ENCODE results near the gene NR1I3.
A peak's percentile ranks its signal among the peaks of the same experiment; 100 is the strongest.

The NR1I3 gene

GRCh38 chr1:161216945-161217712, 20.9 kb downstream of the NR1I3 start:
- TF ChIP-seq CTCF (IDR thresholded peaks at IDR 0.05) = no peak
- H3K27ac ChIP-seq = peak overlapping the region; percentile 80 to 94
- DNase-seq (ENCODE audit: low spot score) = no peak
- H3K4me3 ChIP-seq = peak overlapping the region; percentile 64

- DNase-seq (ENCODE audit: low spot score) = no peak
- no peak for TF ChIP-seq CTCF (IDR thresholded peaks at IDR 0.05)
- peak within 1 kb of the TSS; percentile 79 to 80 for H3K27ac ChIP-seq
- H3K4me3 ChIP-seq = peak within 1 kb of the TSS; percentile 55
These were observed 22.9 kb downstream of the NR1I3 start, which contains the start of gene FCER1G for GRCh38 chr1:161215076-161215475. Gene FCER1G (plus strand): TSS chr1:161215295. CDS start chr1:161215322, 27 bp downstream.

DNA sequence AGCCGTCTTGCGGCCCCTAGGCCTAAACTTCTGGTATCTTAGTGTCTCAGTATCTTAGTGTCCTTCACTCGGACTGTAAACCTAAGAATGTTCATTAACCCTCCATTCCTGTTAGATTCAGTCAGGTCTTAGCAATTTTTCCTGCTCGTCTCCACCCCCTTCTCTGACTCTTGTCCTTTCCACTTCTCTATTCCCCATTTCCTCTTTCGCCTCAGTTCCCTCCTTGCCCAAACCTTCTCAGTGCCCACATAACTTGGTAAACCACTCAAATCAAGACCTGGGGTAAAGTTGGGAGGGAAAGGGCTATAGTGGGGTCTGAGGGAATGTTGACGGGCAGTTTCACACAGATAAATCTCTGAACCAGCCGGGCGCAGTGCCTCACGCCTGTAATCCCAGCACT, 23.6 kb downstream of the NR1I3 start:
- no peak for TF ChIP-seq CTCF (IDR thresholded peaks at IDR 0.05)
- H3K27ac ChIP-seq = peak overlapping the region in 1 of 2 donors; percentile 63
- H3K4me3 ChIP-seq = no peak overlapping the region
- no peak for DNase-seq (ENCODE audit: low spot score)

DNA sequence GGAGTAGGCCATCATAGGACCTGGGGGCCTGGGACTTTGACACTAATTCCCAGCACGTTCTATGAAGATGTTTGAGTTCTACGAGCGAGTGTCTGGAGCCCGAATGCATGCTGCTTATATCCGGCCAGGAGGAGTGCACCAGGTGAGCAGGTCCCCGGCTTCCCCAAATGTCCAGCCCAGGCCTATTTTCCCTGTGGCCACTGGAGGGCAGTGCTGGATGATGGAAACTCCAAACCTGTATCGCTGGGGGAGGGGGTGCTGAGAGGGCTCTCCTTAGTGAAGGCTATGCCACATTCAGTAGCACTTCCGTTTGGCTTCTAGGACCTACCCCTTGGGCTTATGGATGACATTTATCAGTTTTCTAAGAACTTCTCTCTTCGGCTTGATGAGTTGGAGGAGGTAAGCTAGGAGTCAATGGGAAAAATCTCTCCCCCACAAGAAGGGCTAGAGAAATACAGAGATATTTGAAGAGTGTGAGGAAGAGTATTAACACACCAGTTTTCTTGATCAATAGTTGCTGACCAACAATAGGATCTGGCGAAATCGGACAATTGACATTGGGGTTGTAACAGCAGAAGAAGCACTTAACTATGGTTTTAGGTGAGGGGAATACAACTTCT, 28.1 kb downstream of the NR1I3 start:
- DNase-seq (ENCODE audit: low spot score) = no peak
- Histone ChIP-seq H3K27ac (peak overlapping the region in 1 of 2 donors; percentile 46), H3K4me3 (no peak overlapping the region)
- peak; percentile 83 for TF ChIP-seq CTCF (IDR thresholded peaks at IDR 0.05)

DNA sequence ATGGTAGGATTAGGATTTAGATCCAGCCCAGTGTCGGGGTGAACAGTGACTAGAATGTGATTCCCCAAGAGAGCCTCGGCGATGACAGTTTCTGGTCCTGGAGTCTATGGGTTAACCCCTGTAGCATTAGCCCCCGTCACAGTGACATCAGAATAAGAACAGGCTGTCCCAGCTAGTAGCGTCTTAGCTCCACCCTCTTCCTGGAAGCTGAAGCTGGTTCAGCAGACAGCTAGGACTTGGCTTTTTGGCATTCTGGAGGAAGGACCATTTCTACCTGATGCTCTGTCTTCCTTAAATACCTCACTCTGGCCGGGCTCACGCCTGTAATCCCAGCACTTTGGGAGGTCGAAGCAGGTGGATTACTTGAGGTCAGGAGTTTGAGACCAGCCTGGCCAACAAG, 30.8 kb downstream of the NR1I3 start:
- peak overlapping the region; percentile 50 for H3K4me3 ChIP-seq
- peak overlapping the region; percentile 68 to 91 for H3K27ac ChIP-seq
- no peak for TF ChIP-seq CTCF (IDR thresholded peaks at IDR 0.05)
- peak; percentile 89 for DNase-seq (ENCODE audit: low spot score)

GRCh38 chr1:161206411-161207140, 31.4 kb downstream of the NR1I3 start:
- Histone ChIP-seq H3K27ac (peak overlapping the region; percentile 68 to 91), H3K4me3 (peak overlapping the region; percentile 50)
- TF ChIP-seq CTCF (IDR thresholded peaks at IDR 0.05) = no peak
- no peak for DNase-seq (ENCODE audit: low spot score)

All from coronary artery (tissue), 2 donors.